ENCODE data around the gene NHLH2. TPM values are rescaled to one million over a fixed set of nuclear protein-coding genes. Genes with fewer than 3 reads are reported as not detected.

Gene NHLH2
- polyA plus RNA-seq, 4 donors, result not detected

DNA sequence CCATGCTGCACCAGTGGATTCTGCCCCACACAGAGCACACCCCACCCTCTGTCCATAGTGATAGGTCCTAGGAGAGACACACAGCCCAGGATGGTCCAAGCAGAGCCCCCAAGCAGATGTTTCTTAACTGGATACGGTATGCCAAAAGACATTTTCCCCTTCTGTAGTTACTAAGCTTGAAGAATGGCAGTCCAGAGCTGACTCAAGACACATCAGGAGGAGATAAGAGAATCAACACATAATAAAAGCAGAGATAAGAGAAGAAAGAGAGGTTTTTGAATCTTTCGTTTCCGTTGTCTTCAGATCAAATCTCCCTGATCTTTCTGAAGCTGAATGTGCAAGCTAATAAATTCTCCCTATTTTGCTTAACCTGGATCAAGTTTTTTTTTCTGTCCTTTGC is 50.6 kb downstream of the NHLH2 start:
- Histone ChIP-seq H3K36me3 (ENCODE audit: control insufficient read depth in 3 of 3, insufficient read depth in 2 of 3, low read depth in 1 of 3, low read length in 3 of 3) (no peaks in the 10 kb centered on the region), H3K4me3 (ENCODE audit: low read depth in 1 of 3, low read length in 3 of 3) (no peak overlapping the region), H3K27ac (ENCODE audit: low read depth in 1 of 3, low read length in 2 of 3) (no peak overlapping the region), H3K27me3 (ENCODE audit: control insufficient read depth in 3 of 3, insufficient read depth in 3 of 3, low read length in 3 of 3) (peaks cover 0 to 8% (median 7%) of the 10 kb centered on the region in 3 donors), H3K4me1 (ENCODE audit: control insufficient read depth in 3 of 3, insufficient read depth in 2 of 3, low read depth in 1 of 3, low read length in 2 of 3) (no peaks in the 10 kb centered on the region), H3K9me3 (ENCODE audit: control insufficient read depth in 2 of 2, insufficient read depth in 1 of 2, low read depth in 1 of 2, low read length in 1 of 2) (no peaks in the 10 kb centered on the region)
- FAIRE-seq (no peak), DNase-seq (no peak)
- WGBS, 3 donors, result 16 to 48% (median 26%) methylated on average over 3 of the region's 3 CpGs

Other genes with a start within 250 kb of the NHLH2 start
- 1 to 10 TPM in 3 of 4 donors, under 1 TPM in 1; 0.54 to 7.4 (median 2.8) TPM for gene VANGL1, start 199.2 kb downstream of the NHLH2 start, polyA plus RNA-seq
- gene CASQ2, start 72.4 kb downstream of the NHLH2 start, polyA plus RNA-seq, result 1 to 10 TPM in 3 of 4 donors, under 1 TPM in 1; 0.22 to 5.9 (median 1.9) TPM
- 1 to 10 TPM in 1 of 4 donors, under 1 TPM in 2, not detected in 1; 0.27 to 2.6 (median 0.88) TPM for gene SLC22A15, start 135.4 kb upstream of the NHLH2 start, polyA plus RNA-seq

Measured in small intestine (tissue), 7 donors.